WERI-Rb-1 (cell line): Measurements from ENCODE around the gene CD6.

Source experiments
- DNase-seq: peaks from one replicate; pipeline ENCODE4 v3.0.0-alpha.2; 2020
- H3K27ac ChIP-seq: fragments of 250-450 bp; sonication (Bioruptor Pico); 2 replicates; pipeline ENCODE4 v1.5.1; 2020; ENCODE audit warnings: mild to moderate bottlenecking, moderate library complexity
- H3K27me3 ChIP-seq: fragments of 250-450 bp; sonication (Bioruptor Pico); 2 replicates; pipeline ENCODE4 v1.5.1; 2021; ENCODE audit warnings: mild to moderate bottlenecking, low read depth, moderate library complexity; ENCODE audit not compliant: insufficient read depth, severe bottlenecking
- H3K36me3 ChIP-seq: fragments of 250-450 bp; sonication (Bioruptor Pico); 2 replicates; pipeline ENCODE4 v1.5.1; 2020; ENCODE audit warnings: mild to moderate bottlenecking, moderate library complexity
- H3K4me3 ChIP-seq: 2 replicates; pipeline ENCODE4 v1.5.1; 2011; ENCODE audit warnings: low read depth, mild to moderate bottlenecking, control low read depth, low read length
- H3K9me3 ChIP-seq: fragments of 250-450 bp; sonication (Bioruptor Pico); 2 replicates; pipeline ENCODE4 v1.5.1; 2021; ENCODE audit warnings: mild to moderate bottlenecking, moderate library complexity; ENCODE audit not compliant: severe bottlenecking
- CTCF ChIP-seq: IDR thresholded peaks from 2 replicates; pipeline ENCODE4 v1.5.1; 2011; ENCODE audit warnings: low read depth, mild to moderate bottlenecking, control low read depth, inconsistent platforms, low read length

The CD6 gene

GRCh38 chr11:61052182-61052972 lies 80.9 kb downstream of the CD6 start:
- Histone ChIP-seq H3K36me3 (no peaks in the 10 kb centered on the region), H3K27ac (no peak overlapping the region), H3K4me3 (no peak overlapping the region), H3K9me3 (no peaks in the 10 kb centered on the region), H3K27me3 (no peaks in the 10 kb centered on the region)
- DNase-seq, result no peak
- no peak for TF ChIP-seq CTCF

DNA sequence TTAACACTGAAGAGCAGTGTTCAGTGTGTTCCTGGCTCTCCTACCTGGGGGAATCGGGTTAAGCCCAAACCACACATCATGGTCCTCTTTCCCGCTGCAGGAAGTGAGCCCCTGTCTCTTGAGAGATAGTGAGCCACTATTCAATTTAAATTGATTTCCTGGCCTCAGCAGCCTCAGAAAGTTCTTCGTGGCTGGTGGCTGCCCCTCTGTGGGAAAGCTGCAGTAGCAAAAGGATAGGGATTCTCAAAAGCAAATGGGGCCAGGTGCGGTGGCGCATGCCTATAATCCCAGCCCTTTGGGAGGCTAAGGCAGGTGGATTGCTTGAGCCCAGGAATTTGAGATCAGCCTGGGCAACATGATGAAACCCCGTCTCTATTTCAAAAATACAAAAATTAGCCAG lies 81.7 kb downstream of the CD6 start:
- H3K27me3 ChIP-seq, result no peaks in the 10 kb centered on the region
- no peak for TF ChIP-seq CTCF
- H3K36me3 ChIP-seq, result no peaks in the 10 kb centered on the region
- H3K27ac ChIP-seq, result no peak overlapping the region
- DNase-seq, result no peak
- no peaks in the 10 kb centered on the region for H3K9me3 ChIP-seq
- H3K4me3 ChIP-seq, result no peak overlapping the region

- no peaks in the 10 kb centered on the region for H3K9me3 ChIP-seq
- no peak for DNase-seq
- no peak overlapping the region for H3K27ac ChIP-seq
- no peaks in the 10 kb centered on the region for H3K36me3 ChIP-seq
- H3K27me3 ChIP-seq, result no peaks in the 10 kb centered on the region
- no peak for TF ChIP-seq CTCF
- no peak overlapping the region for H3K4me3 ChIP-seq
Measured at GRCh38 chr11:61054513-61054912, 83.0 kb downstream of the CD6 start.

DNA sequence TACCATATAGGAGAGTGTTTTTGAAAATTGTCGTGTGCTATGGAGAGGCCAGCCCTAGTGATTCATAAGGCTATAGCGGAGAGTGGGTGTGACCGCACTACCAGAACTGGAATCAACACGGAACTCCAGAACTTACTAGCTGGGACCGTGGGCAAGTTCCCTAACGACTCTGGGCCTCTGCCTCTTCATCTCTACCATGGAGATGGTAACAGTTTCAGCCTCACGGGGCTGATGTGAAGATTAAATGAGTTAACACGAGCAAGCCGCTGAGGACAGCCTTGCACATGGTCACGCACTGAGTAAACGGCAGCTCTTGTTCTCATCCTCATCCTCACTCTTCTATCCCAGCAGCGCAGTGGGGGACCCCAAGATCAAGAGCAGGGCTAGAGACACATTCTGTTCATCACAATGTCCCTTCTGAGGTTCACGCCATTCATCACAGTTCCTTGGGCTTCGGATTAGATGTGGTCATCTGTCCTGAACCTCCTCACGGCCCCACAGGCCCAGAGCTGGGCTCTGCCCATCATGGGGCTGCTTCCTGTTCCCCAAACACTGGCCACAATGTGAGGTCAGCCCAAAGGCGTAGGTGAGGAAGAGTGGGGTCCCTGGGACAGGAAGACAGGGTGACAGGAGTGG lies 83.6 kb downstream of the CD6 start:
- TF ChIP-seq CTCF, result no peak
- no peak overlapping the region for H3K4me3 ChIP-seq
- H3K27me3 ChIP-seq, result no peaks in the 10 kb centered on the region

DNA sequence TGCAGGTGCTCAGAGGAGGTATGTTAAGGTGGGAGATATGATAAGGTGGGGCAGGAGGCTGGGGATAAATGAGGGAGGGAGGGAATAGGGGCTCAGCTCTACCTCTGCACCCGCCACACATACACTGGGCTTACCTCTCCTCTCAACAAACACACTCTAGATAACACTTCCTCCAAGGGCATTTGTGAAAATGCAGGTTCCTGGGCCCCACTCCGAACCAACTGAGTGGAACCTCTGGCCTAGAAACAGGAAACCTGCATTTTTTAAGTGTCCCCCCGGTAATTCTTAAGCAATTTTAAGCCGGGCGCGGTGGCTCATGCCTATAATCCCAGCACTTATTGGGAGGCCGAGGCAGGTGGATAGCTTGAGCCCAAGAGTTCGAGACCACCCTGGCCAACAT lies 84.3 kb downstream of the CD6 start:
- H3K27me3 ChIP-seq, result no peaks in the 10 kb centered on the region
- H3K4me3 ChIP-seq, result no peak overlapping the region
- TF ChIP-seq CTCF, result no peak
- no peaks in the 10 kb centered on the region for H3K36me3 ChIP-seq
- H3K9me3 ChIP-seq, result no peaks in the 10 kb centered on the region
- no peak overlapping the region for H3K27ac ChIP-seq
- DNase-seq, result no peak

More for the DNA sequence above, 83.6 kb downstream of the CD6 start:
- Histone ChIP-seq H3K36me3 (no peaks in the 10 kb centered on the region), H3K9me3 (no peaks in the 10 kb centered on the region), H3K27ac (no peak overlapping the region)
- no peak for DNase-seq
